ENCODE data around the gene ATAD3C. TPM values are rescaled to one million over a fixed set of nuclear protein-coding genes. Genes with fewer than 3 reads are reported as not detected.
"Not testable (repeated sequence)": the region's sequence is repeated elsewhere in the genome, so short reads cannot be mapped to it uniquely, and the experiment has no call there.

ATAD3C gene
- total and polyA plus RNA-seq, 10 donors, result 0.25 to 3.9 (median 0.70) TPM; not detected in 2

DNA sequence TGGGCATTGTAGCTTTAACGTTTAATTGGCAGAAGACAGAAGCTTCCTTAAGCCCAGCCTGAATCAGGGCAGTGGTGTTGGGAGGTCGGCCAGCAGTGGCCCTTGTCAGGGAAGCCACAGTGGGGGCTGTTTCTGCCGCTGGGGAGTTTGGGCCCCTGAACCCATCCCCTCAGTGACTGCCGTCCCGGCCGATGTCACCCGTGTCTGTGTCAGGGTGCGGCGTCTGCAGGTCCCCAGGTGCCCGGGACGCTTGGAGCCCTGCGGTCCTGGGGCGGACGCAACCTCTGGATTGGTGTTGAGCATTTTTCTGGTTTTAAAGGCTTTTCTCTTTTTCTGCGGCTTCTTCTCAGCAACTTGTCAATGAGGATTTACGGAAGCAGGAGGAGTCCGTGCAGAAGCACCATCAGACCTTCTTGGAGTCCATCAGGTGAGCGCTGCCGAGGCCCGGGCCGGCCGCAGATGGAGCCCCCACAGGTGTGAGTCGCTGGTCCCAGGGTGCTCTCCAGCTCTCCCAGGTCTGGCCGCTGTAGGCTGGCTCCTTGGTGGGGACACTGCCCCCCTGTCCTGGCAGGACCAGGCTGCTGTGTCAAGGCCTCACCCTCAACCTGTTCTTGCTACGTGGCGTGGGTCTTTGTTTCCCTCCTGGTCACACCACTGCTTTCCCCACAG is 2.3 kb downstream of the ATAD3C start:
- no peak overlapping the region for H3K4me3 ChIP-seq
- TF ChIP-seq POLR2AphosphoS5 (IDR thresholded peaks at IDR 0.05) (no peak), POLR2A (IDR thresholded peaks at IDR 0.05) (no peak), CTCF (IDR thresholded peaks at IDR 0.05 in 8 of 11, conservative IDR thresholded peaks at IDR 0.05 in 3 of 11) (no peak)
- H3K27me3 ChIP-seq (replicated peaks in 1 of 7), result peaks cover 0 to 13% (median 0%) of the 10 kb centered on the region in 7 donors
- H3K36me3 ChIP-seq, result no peaks in the 10 kb centered on the region
- intact Hi-C loops (cut with DNase I; ENCODE audit: low total_unique reads), result no loop called here
- H3K9me3 ChIP-seq, result no peaks in the 10 kb centered on the region
- 87 to 93% (median 90%) methylated on average over 19 to 26 of the region's 26 CpGs for WGBS, 5 donors
- no peak overlapping the region for H3K27ac ChIP-seq
- no peaks in the 10 kb centered on the region for H3K4me1 ChIP-seq
- no peak for DNase-seq

GRCh38 chr1:1452365-1452739 is 2.9 kb downstream of the ATAD3C start:
- peaks cover 0 to 18% (median 0%) of the 10 kb centered on the region in 7 donors for H3K27me3 ChIP-seq (replicated peaks in 1 of 7)
- 83 to 88% (median 84%) methylated on average over 7 to 8 of the region's 8 CpGs for WGBS, 5 donors
- H3K4me1 ChIP-seq; H3K36me3 ChIP-seq; DNase-seq; H3K4me3 ChIP-seq; H3K27ac ChIP-seq; intact Hi-C loops (cut with DNase I; ENCODE audit: low total_unique reads); H3K9me3 ChIP-seq: not testable (repeated sequence)

DNA sequence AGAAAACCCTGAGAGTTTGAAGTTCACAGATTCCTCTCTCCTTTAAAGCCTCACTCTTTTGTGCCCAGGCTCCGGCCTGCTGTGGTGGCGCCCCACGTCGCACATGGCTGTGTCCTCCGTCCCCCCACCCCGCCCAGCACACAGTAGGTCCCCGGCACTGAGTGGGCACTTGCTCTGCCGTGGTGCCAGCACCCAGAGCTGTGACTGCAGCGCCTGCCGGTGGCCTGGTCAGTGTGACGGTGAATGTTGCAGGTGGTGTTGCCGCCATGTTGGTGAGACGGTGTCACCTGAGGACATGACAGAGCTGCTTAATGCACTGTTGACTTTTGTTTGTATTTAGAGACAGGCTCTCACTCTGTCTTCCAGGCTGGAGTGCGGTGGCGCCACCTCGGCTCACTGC is 3.4 kb downstream of the ATAD3C start:
- Histone ChIP-seq H3K4me3 (no peak overlapping the region), H3K4me1 (no peaks in the 10 kb centered on the region), H3K9me3 (no peaks in the 10 kb centered on the region), H3K27me3 (replicated peaks in 1 of 7) (peaks cover 0 to 18% (median 0%) of the 10 kb centered on the region in 7 donors), H3K27ac (no peak overlapping the region), H3K36me3 (no peaks in the 10 kb centered on the region)
- intact Hi-C loops (cut with DNase I; ENCODE audit: low total_unique reads), result no loop called here
- 92 to 97% (median 95%) methylated on average over 13 to 16 of the region's 16 CpGs for WGBS, 5 donors
- TF ChIP-seq CTCF (IDR thresholded peaks at IDR 0.05 in 8 of 11, conservative IDR thresholded peaks at IDR 0.05 in 3 of 11) (no peak), POLR2AphosphoS5 (IDR thresholded peaks at IDR 0.05) (no peak), POLR2A (IDR thresholded peaks at IDR 0.05) (no peak)
- no peak for DNase-seq

GRCh38 chr1:1454286-1455056 is 5.0 kb downstream of the ATAD3C start:
- H3K4me1 ChIP-seq; H3K36me3 ChIP-seq; intact Hi-C loops (cut with DNase I; ENCODE audit: low total_unique reads); H3K9me3 ChIP-seq; H3K4me3 ChIP-seq; H3K27ac ChIP-seq; DNase-seq: not testable (repeated sequence)
- WGBS, 5 donors, result 77 to 96% (median 81%) methylated on average over 12 to 37 of the region's 41 CpGs
- peaks cover 0 to 18% (median 0%) of the 10 kb centered on the region in 7 donors for H3K27me3 ChIP-seq (replicated peaks in 1 of 7)

DNA sequence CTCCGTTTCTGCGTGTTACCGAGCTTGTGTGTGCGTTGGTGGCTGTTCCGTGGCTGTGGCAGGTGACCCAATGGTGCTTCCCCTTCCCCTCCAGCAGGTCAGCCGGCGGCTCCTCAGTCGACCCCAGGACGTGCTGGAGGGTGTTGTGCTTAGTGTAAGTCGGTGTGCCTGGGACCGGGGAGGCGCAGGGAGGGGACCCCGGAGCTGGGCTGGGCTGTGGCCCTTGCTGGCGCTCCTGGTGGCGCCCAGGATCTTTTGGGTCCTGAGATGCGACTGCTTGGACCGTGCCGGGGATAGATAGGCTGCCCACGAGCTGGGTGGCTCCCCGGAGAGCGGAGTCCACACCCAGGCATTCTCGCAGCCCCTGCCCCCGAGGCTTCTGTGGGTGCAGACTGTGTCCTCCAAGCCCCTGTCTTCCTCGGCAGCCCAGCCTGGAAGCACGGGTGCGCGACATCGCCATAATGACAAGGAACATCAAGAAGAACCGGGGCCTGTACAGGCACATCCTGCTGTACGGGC is 5.9 kb downstream of the ATAD3C start:
- intact Hi-C loops (cut with DNase I; ENCODE audit: low total_unique reads), result no loop called here
- H3K36me3 ChIP-seq, result no peaks in the 10 kb centered on the region
- WGBS, 5 donors, result 80 to 92% (median 85%) methylated on average over 20 to 30 of the region's 30 CpGs
- H3K27ac ChIP-seq, result no peak overlapping the region
- H3K4me1 ChIP-seq, result no peaks in the 10 kb centered on the region
- peaks cover 0 to 24% (median 0%) of the 10 kb centered on the region in 7 donors for H3K27me3 ChIP-seq (replicated peaks in 1 of 7)
- DNase-seq, result no peak
- no peak for TF ChIP-seq POLR2A (IDR thresholded peaks at IDR 0.05)
- no peak for TF ChIP-seq CTCF (IDR thresholded peaks at IDR 0.05 in 8 of 11, conservative IDR thresholded peaks at IDR 0.05 in 3 of 11)
- TF ChIP-seq POLR2AphosphoS5 (IDR thresholded peaks at IDR 0.05), result no peak
- H3K4me3 ChIP-seq, result no peak overlapping the region
- H3K9me3 ChIP-seq, result no peaks in the 10 kb centered on the region

DNA sequence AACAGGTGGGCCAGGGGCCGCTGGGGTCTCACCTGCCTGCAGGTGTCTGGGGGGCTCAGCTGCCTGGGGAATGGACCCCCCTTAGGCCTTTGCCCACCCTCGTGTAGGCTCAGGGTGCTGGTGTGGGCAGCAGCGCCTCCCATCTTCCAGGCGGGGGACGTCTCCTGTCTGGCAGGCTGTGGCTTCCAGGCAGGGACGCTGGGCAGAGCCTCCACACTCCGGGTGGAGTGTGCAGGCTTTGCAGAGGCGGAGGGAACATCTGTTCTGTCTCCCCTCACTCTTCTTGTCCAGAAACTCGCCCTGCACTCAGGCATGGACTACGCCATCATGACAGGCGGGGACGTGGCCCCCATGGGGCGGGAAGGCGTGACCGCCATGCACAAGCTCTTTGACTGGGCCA is 6.4 kb downstream of the ATAD3C start:
- H3K27ac ChIP-seq; intact Hi-C loops (cut with DNase I; ENCODE audit: low total_unique reads); H3K4me3 ChIP-seq; DNase-seq; H3K36me3 ChIP-seq; H3K9me3 ChIP-seq; H3K4me1 ChIP-seq: not testable (repeated sequence)
- peaks cover 0 to 24% (median 0%) of the 10 kb centered on the region in 7 donors for H3K27me3 ChIP-seq (replicated peaks in 1 of 7)
- WGBS, 5 donors, result 83 to 100% (median 100%) methylated on average over 1 to 3 of the region's 15 CpGs; no CpG with 5 or more reads in 1 of the 5 donors

- WGBS, 5 donors, result 71 to 91% (median 86%) methylated on average over 12 to 17 of the region's 22 CpGs
- H3K27ac ChIP-seq; H3K4me3 ChIP-seq; H3K9me3 ChIP-seq; H3K36me3 ChIP-seq; DNase-seq; H3K4me1 ChIP-seq; intact Hi-C loops (cut with DNase I; ENCODE audit: low total_unique reads): not testable (repeated sequence)
- peaks cover 0 to 33% (median 0%) of the 10 kb centered on the region in 7 donors for H3K27me3 ChIP-seq (replicated peaks in 1 of 7)
These were observed 7.3 kb downstream of the ATAD3C start for GRCh38 chr1:1456683-1457255.

Data from spleen (tissue), 11 donors.